Activated CD8-positive, alpha-beta memory T cell treated with anti-CD3 and anti-CD28 coated beads, Interleukin-2, amount 10 ng/mL, durations not matched to agents 7 days and 5 days (primary cell): ENCODE measurements around the gene AK4. TPM values are rescaled to one million over a fixed set of nuclear protein-coding genes. Genes with fewer than 3 reads are reported as not detected.

ENCODE experiments used
- ATAC-seq: fragments of 150-1000 bp; cut with Tn5 transposase; one replicate; pipeline ENCODE4 v1.10.0; 2021; ENCODE audit warnings: moderate library complexity
- CTCF ChIA-PET: fragments of 350-600 bp; sonication (Branson Sonifier 250); formaldehyde crosslinking; loops from one replicate; lab custom pipeline; 2021; ENCODE audit warnings: antibody characterized with exemption; lab: Charles Lee
- DNase-seq: peaks from one replicate; pipeline ENCODE4 v3.0.0-alpha.2; 2020
- H3K27ac Mint-ChIP-seq: one replicate; pipeline ENCODE4 v1.8.0; 2021; ENCODE audit warnings: mild to moderate bottlenecking, mixed read lengths
- H3K27me3 Mint-ChIP-seq: one replicate; pipeline ENCODE4 v1.8.0; 2021; ENCODE audit warnings: mixed read lengths
- H3K36me3 Mint-ChIP-seq: one replicate; pipeline ENCODE4 v1.8.0; 2021; ENCODE audit warnings: mild to moderate bottlenecking, mixed read lengths
- H3K4me1 Mint-ChIP-seq: one replicate; pipeline ENCODE4 v1.8.0; 2021; ENCODE audit warnings: mixed read lengths
- H3K4me3 Mint-ChIP-seq: one replicate; pipeline ENCODE4 v1.8.0; 2021; ENCODE audit warnings: mild to moderate bottlenecking, moderate library complexity, mixed read lengths
- H3K9me3 Mint-ChIP-seq: one replicate; pipeline ENCODE4 v1.8.0; 2022; ENCODE audit warnings: low read depth, mixed read lengths
- total RNA-seq, 2 experiments: library from RNA; stranded (reverse); gene quantifications; one replicate each; pipeline ENCODE4 v1.2.3, GENCODE V29; 2021

Gene AK4
- total RNA-seq, 2 experiments from 2014 or later = 51.5 to 60.5 TPM

- no peak for ATAC-seq
These were observed 129.8 kb downstream of the AK4 start for GRCh38 chr1:65277605-65278347.

GRCh38 chr1:65278376-65279069 is 130.5 kb downstream of the AK4 start:
- Mint-ChIP-seq H3K4me1 (no peaks in the 10 kb centered on the region), H3K27me3 (peaks cover 19% of the 10 kb centered on the region), H3K27ac (no peak overlapping the region), H3K36me3 (no peaks in the 10 kb centered on the region), H3K4me3 (no peak overlapping the region), H3K9me3 (no peaks in the 10 kb centered on the region)
- ATAC-seq = no peak
- CTCF ChIA-PET = interaction anchor here (0.7 to 1.6 kb wide), 2 partner anchors 12 to 15 kb away, joined by 3 read pairs; no protein-coding TSS in a partner anchor
- no peak for DNase-seq

More at GRCh38 chr1:65277605-65278347, 129.8 kb downstream of the AK4 start:
- Mint-ChIP-seq H3K4me1 (no peaks in the 10 kb centered on the region), H3K9me3 (no peaks in the 10 kb centered on the region), H3K27me3 (peaks cover 19% of the 10 kb centered on the region), H3K4me3 (no peak overlapping the region), H3K27ac (no peak overlapping the region), H3K36me3 (no peaks in the 10 kb centered on the region)
- DNase-seq = no peak
- CTCF ChIA-PET = interaction anchor here (1.6 kb wide), 1 partner anchor 16 kb away, joined by 3 read pairs; no protein-coding TSS in a partner anchor

GRCh38 chr1:65279070-65279779 is 131.2 kb downstream of the AK4 start:
- no peaks in the 10 kb centered on the region for H3K4me1 Mint-ChIP-seq
- H3K27ac Mint-ChIP-seq = no peak overlapping the region
- H3K36me3 Mint-ChIP-seq = no peaks in the 10 kb centered on the region
- ATAC-seq (no peak), DNase-seq (no peak)
- H3K4me3 Mint-ChIP-seq = no peak overlapping the region
- no peaks in the 10 kb centered on the region for H3K9me3 Mint-ChIP-seq
- peaks cover 19% of the 10 kb centered on the region for H3K27me3 Mint-ChIP-seq
- CTCF ChIA-PET = interaction anchor here (0.7 to 1.6 kb wide), 2 partner anchors 11 to 14 kb away, joined by 3 read pairs; no protein-coding TSS in a partner anchor

Other genes starting within 250 kb of the AK4 start
- gene JAK1, start 181.7 kb upstream of the AK4 start, total RNA-seq = 100 to 1,000 TPM; 166 to 173 TPM
- 1 to 10 TPM; 4.1 to 6.2 TPM for gene DNAJC6, start 161.3 kb downstream of the AK4 start, total RNA-seq